ENCODE results near the gene ADGRV1.
"Not testable (repeated sequence)": the region's sequence is repeated elsewhere in the genome, so short reads cannot be mapped to it uniquely, and the experiment has no call there.

The ADGRV1 gene

DNA sequence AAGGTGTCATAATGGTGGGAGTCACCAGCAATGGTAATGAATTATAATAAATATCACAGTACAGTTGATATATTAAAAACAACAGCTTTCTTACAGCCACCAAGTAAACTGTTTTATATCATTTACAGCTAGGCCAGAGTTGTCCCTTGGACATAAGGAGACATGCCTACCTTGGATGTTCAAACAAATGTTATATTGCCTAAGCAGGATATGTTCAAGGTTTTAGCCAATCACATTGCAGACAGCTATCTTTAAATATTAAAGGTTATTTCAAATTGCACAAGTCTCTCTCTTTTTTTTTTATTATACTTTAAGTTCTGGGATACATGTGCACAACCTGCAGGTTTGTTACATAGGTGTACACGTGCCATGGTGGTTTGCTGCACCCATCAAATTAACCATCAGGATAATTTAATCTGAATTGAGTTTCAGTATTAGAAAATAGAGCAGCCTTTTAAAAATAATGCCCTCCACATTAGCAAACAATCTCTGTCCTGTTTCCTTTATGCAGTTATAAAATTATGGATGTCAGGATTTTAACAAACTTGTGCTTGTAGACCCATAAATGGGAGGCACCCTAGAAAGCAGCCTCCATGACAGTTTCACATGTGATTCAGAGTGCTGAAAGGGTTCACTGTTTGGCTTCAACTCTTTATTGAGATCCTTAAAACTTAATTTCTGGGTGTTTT, 483.8 kb downstream of the ADGRV1 start:
- no peak for DNase-seq

- DNase-seq = no peak
Measured at GRCh38 chr5:91042936-91043255, 484.3 kb downstream of the ADGRV1 start.

GRCh38 chr5:91048073-91048472, 489.5 kb downstream of the ADGRV1 start:
- no peak for DNase-seq

GRCh38 chr5:91049112-91049511, 490.5 kb downstream of the ADGRV1 start:
- no peak for DNase-seq

DNA sequence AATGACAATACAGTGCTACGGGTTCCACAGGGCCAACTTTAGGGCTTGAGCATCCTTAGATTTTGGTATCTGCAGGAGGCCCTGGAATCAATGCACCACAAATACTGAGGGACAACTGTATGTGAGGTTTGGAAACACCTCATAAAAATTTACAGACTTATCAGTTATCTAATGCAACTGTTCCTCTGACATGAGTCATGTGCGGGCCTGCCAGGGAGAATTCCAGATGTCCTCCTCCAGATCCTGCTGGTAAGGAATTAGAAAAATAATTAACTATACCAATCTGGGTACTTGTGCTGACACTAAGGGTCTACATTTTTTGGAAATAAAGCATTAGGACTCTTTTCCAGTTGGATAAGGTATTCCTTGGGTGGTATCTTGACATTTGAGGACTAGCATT, 491.2 kb downstream of the ADGRV1 start:
- no peak for DNase-seq

- DNase-seq = not testable (repeated sequence)
Measured at GRCh38 chr5:91052411-91052810, 493.8 kb downstream of the ADGRV1 start.

GRCh38 chr5:91052977-91053740, 494.6 kb downstream of the ADGRV1 start:
- DNase-seq = peak; percentile 46 to 60

DNA sequence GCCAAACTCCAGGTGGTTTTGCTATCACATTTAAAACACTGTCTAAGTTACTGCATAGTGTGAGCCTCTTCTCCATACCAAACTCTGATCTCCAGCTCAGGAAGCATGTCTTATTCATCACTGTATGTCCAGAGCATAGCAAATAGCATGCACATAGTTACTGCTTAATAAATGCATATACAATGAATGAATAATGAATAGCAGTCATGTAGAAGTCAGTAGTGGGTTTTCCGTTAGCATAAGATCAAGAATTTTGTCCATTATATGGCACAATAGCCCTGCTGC, 495.1 kb downstream of the ADGRV1 start:
- DNase-seq = peak in 1 of 2 experiments; percentile 60

GRCh38 chr5:91058155-91058554, 499.6 kb downstream of the ADGRV1 start:
- DNase-seq = no peak

GRCh38 chr5:91058575-91058974, 500.0 kb downstream of the ADGRV1 start:
- DNase-seq = no peak

GRCh38 chr5:91059409-91059808, 500.8 kb downstream of the ADGRV1 start:
- no peak for DNase-seq

DNA sequence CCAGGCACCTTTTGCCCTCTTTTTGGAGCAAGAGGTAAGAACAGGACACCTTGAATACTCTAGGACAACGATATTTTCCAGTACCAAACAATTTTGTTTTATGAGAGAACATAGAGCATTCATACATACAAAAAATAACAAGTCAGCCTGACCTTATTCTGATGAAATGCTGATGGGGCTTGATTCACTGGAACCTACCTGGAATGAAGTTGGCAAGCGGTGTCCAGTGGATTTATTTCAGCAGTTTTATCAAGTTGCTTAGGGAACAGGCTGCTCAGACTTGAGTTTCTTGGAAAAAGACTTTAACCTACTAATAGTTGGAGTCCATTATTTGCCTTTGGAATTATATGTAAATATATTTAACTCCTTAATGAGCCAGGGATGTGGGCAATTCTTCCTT, 502.5 kb downstream of the ADGRV1 start:
- no peak for DNase-seq

DNA sequence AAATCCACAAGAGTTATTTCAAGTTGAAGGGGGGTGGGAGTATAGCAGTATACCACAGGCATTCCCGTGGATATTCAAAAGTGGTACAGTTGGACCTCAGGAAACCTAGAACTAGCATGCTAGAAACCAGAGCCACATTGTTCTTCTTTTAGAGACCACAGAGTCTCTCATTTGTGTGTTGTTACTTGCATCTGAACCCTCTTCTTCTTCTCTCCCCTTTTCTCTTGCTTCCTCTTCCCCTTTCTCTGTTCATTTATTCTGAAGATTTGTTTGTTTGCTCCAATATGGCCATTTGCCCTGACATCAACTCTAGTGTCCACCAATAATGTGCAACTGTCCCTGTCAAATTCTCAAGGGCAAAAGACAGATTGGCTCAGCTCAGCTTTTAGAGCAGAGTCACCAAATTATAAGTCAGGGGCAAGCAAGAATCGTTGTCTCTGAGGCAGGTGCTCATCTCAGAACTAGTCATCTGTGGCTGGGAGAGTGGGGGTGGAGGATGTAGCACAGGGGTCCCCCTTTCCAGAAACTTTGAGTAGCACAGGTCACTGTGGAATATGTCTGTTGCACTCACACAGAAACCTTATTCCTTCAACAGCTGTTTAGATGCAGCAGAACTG, 503.5 kb downstream of the ADGRV1 start:
- DNase-seq = peak; percentile 40 to 43

GRCh38 chr5:91063098-91063690, 504.6 kb downstream of the ADGRV1 start:
- DNase-seq = not testable (repeated sequence)

- DNase-seq = no peak
Measured at GRCh38 chr5:91065496-91065895, 506.9 kb downstream of the ADGRV1 start.

DNA sequence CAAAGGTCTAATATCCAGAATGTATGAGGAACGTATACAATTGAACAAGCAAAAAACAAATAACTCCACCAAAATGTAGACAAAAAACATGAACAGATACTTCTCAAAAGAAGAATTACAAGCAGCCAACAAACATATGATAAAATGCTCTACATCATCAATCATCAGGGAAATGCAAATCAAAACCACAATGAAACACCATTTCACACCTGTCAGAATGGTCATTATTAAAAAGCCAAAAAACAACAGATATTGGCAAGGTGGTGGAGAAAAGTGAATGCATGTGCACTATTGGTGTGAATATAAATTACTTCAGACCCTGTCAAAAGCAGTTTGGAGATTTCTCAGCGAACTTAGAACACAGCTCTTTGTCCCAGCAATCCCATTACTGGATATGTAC, 510.8 kb downstream of the ADGRV1 start:
- DNase-seq = no peak

DNA sequence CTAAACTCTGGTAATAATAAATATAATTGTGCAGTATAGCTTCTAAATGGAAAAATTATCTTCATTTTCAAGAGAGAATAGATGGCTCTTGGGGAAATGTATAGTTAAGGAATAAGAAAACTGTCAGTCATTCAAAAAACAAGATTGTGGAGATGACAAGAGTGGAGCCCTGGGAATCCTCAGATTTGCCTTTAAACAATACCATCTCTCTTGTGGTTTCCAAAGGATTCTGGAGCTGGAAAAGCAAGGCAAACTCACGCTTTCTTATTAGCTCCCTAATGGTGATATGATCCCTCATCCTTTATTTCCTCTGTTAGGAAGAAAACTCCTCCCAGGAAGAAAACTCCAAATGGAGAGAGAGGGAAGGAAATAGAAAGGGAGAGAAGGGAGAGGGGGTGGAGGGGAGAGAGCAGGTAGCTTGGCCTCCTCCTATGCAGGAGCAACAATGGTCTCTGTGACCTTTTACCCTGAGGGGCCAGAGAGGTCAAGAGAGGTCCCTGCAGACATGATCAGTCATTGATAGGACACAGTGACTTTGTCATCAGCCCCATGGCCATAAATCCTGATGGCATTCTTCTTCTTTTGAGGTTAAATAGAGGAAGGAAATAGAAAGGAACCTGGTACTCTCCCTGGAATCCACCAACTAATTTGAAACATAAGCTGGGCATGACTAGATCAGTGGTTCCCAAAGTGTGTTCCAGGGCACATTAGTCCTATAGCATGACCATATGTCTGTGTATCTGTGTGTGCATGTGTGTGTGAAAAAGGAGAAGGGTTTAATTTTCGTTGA, 512.4 kb downstream of the ADGRV1 start:
- DNase-seq = peak; percentile 8 to 18

DNA sequence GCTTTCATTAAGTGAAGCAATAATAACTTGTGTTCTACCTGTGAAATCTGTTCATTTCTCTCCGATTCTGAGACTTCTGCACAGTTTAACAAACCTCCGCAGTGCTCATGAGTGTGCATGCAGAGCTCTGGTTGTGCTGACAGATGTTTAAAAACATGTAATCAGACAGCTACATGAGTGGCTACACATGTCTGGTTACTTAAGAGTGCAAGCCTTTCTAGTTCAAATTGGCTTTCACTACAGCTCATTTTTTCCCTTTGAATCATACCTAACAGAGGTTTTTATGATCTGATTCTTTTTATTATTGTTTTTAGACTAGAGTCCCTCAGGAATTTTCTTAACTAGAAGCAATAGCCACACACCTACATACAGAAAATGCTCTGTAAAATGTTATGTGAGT, 514.3 kb downstream of the ADGRV1 start:
- DNase-seq = no peak

DNA sequence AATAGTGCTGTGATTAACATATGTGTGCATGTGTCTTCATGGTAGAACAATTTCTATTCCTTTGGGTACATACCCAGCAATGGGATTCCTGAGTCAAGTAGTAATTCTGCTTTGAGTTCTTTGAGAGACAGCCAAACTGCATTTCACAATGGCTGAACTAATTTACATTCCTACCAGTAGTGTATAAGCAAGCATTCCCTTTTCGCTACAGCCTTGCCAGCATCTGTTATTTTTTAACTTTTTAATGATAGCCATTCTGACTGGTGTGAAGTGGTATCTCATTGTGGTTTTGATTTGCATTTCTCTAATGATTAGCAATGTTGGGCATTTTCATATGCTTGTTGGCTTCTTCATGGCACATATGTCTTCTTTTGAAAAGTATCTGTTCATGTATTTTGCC, 516.0 kb downstream of the ADGRV1 start:
- no peak for DNase-seq

- no peak for DNase-seq
Measured at GRCh38 chr5:91076138-91076537, 517.5 kb downstream of the ADGRV1 start.

- DNase-seq = no peak
Measured at GRCh38 chr5:91077623-91078022, 519.0 kb downstream of the ADGRV1 start.

DNA sequence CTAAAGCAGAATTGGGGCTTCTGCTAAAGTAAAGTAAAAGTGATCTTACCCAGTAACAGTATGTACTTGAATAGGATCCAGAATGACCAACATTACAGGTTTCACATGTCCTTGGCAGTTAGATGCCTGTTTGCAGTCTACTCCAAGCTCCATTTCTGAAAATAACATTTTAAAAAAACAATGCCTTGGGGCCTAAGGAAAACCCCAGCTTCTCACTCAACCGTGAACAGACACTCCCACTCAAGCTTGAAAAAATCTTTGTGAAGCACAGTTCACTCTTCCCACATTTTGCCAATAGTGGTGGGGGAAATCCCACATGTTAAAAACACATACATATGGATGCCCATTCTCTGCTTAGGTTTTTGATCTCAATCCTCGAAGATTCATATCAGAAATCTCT, 520.4 kb downstream of the ADGRV1 start:
- DNase-seq = no peak

GRCh38 chr5:91089758-91090157, 531.2 kb downstream of the ADGRV1 start:
- DNase-seq = no peak
